Fibroblast of pulmonary artery (primary cell): ENCODE results near the gene G6PC3.
A peak's percentile ranks its signal among the peaks of the same experiment; 100 is the strongest.

Experiments used
- DNase-seq: peaks from one replicate; pipeline ENCODE4 v3.0.0-alpha.2; 2010; ENCODE audit warnings: low read depth
- H3K4me3 ChIP-seq: replicated peaks from 2 replicates; pipeline ENCODE4 v1.5.1; 2011; ENCODE audit warnings: low read depth, mild to moderate bottlenecking, control low read depth, low read length, moderate library complexity
- TF ChIP-seq, protein P1 (sequence below): IDR thresholded peaks from 2 replicates; pipeline ENCODE4 v1.5.1; 2011; ENCODE audit warnings: mild to moderate bottlenecking, control low read depth, low read length, inconsistent platforms; ENCODE audit errors: missing control alignments

The G6PC3 gene

DNA sequence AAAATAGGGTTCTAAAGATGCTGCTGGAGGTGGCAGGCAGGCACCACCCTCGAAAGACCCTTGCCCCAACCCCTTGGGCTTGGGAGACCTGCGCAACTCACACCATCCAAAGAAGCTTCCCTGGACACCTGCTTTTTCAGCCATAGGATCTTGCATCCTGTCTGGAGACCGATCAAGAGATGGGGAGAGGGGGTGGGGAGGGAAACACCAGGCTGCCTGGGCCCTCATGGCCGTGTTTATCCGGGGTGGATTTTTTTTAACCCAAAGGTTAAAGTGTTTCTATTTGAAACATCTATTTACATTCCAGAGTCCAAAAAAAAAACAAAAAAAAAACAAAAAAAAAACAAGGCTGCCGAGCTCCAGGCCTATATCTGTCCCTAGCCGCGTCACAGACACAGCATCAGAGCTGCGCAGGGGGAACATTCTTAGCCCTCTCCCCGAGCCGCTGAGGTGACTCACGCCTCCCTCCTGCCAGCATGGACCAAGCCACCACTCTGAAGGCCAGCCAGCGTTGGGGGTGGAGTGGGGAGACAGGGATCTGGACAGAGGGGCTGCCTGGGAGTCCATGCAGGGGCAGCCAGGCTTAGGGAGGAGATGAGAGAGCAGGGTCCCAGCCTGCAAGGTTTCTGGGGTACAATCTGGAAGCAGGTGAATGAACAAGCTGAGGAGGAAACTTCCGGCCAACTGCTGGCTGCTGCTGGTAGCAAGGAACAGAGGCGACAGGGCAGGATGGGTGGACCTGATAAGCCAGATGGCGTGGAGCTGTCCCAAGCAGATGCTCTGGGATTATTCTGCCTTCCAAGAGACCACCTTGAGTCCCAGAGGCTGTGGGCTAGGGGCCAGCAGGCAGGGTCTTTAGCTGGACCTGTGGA, 38.1 kb downstream of the G6PC3 start:
- H3K4me3 ChIP-seq = no peak overlapping the region
- TF ChIP-seq, protein P1, sequence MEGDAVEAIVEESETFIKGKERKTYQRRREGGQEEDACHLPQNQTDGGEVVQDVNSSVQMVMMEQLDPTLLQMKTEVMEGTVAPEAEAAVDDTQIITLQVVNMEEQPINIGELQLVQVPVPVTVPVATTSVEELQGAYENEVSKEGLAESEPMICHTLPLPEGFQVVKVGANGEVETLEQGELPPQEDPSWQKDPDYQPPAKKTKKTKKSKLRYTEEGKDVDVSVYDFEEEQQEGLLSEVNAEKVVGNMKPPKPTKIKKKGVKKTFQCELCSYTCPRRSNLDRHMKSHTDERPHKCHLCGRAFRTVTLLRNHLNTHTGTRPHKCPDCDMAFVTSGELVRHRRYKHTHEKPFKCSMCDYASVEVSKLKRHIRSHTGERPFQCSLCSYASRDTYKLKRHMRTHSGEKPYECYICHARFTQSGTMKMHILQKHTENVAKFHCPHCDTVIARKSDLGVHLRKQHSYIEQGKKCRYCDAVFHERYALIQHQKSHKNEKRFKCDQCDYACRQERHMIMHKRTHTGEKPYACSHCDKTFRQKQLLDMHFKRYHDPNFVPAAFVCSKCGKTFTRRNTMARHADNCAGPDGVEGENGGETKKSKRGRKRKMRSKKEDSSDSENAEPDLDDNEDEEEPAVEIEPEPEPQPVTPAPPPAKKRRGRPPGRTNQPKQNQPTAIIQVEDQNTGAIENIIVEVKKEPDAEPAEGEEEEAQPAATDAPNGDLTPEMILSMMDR = no peak
- peak; percentile 93 for DNase-seq

DNA sequence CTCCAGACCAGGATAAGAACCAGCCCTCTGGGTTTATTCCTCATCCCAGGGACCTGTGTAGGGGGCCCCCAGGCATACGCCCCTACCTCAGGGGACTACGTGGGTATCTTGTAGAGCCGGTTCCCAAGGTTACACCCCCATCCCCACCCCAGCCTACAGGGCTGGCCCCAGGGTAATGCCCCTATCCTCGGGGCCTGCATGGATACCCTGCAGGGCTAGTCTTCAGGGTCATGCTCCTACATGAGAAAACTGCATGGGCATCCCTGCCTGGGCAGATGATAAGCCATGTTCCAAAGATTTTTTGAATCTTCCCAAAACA, 38.7 kb downstream of the G6PC3 start:
- TF ChIP-seq, protein P1 = no peak
- H3K4me3 ChIP-seq = no peak overlapping the region
- no peak for DNase-seq

DNA sequence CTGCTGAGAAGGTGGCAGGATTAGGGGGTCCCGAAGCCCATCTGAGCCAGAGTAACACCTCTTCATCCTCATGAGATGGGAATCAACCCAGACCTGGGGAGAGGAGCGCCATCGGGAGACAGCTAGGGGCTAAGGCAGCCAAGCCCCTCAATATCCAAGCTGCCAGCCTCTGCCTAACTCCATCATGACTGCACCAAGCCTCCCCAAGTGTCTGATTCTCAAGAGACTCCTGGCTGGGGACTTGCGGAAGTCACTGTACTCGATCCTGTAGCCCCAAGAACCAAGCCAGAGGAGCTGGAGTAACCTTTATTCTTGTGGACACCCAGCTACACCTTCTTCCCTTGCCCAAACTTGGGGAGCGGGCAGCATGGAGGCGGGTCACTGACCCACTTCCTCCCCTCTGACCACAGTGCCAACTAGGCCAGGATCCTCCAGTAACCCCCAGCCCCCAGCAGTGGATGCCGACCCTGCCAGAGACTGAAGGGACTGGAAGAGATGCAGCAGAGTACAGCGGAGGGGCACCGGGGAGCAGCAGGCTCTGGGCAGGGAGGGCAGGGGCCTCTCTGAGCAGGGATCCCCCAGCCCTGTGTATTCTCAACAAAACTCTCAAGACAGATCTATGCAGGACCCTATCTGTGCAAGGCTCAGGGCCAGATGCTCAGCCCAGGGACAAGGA, 39.6 kb downstream of the G6PC3 start:
- DNase-seq = no peak
- H3K4me3 ChIP-seq = no peak overlapping the region
- TF ChIP-seq, protein P1 = no peak

DNA sequence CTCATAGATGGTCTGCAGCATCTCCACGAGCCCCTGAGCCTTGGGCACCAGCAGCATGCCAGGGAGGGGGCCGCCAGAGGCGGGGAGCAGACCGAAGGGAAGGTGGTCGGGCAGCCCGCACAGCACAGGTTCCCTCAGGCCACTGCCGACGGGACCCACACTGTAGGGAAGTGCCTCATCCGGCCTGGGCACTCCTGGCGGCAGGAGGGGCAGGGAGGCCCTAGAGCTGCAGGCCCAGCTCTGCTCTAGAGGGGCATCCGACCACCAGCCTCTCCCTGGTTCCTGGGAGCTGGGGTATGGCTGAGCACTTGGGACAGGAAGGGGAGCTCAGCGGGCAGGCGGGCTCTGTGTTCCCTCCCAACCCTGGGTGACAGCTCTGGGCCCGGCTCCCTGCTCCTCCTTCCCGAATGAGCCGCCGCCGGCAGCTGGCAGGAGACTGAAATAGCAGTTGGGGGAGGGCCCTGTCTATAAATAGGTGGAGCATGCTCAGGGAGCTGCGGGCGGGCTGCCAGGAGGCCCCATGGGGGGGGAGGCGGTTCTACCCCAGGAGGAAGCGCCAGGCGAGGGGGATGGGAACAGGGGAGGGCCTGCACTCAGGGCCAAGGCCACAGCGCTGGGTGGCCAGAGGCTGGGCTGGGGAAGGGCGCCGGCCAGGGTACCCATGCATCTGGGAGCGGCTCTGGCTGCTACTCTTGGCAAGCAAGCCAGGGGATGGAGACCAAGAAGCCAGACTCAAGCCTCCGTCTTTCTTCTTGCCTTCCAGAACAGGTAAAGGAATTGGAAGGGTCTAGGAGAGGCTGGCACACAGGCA, 40.5 kb downstream of the G6PC3 start:
- DNase-seq = peak; percentile 91
- TF ChIP-seq, protein P1 = no peak
- H3K4me3 ChIP-seq = peak overlapping the region; percentile 34

DNA sequence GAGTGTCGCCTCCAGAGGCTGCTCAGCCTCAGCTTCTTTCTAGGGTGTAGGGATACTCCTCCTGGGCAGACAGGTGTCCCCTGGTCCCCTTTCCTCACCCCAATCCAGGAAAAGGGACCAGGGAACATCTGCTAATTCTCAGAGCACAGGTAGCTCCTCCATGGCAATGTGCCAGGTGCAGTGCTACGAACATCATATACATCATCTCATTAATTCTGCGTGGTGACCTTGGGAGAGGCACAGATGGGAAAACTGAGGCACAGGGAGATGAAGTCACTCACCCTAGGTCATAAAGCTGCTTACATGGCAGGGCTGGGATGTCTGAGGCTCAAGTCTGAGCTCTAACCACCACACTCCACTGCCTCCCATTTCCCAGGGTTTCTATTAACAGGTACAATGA, 41.2 kb downstream of the G6PC3 start:
- TF ChIP-seq, protein P1 = no peak
- H3K4me3 ChIP-seq = no peak overlapping the region
- no peak for DNase-seq

DNA sequence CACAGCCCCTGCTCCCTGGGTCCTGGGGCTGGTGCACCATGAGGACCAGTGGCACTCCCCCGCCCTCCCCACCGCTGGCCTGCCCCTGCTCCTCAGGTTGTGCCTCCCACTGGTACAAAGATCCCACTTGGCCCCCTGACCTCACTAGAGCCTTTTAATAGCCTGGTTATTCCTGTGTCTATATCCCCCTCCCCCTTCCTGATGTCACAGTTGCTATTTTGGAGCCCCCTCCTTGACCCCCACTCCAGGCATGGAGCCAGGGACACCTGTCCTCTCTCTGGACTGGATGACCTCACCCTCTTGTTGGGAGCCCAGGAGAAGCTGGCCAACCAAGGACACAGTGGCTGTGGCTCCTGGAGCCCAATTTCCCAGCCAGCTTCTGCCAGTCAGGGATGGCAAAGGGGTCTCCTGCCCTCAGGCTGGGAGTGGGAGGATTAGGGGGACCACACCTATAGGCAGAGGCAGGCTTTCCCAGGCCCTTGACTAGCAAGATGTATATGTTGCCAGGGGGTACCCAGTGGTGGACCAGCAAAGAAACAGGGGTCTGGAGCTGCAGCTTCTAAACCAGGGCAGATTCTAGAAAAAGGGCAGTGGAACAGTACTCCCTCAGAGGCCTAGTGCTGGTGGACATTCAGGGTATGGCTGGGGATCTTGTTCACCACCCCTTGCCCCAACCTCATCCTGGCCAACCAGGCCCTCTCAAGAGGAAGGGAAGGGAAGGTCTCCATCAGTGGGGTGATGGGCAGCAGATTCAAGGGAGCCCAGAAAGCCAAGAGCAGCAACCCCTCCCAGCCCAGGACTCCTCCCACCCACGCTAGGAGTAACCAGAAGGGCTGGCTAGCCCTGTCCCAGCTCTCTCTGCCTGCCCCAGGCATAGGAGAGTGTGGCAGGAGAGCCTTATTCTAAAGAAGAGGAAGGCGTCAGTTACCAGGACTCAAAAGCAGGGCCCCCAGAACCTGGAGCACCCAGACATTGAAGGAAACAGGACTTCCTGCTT, 42.0 kb downstream of the G6PC3 start:
- TF ChIP-seq, protein P1 = no peak
- no peak overlapping the region for H3K4me3 ChIP-seq

More for the DNA sequence above, 42.0 kb downstream of the G6PC3 start:
- DNase-seq = no peak
